HCT116 (cell line): ENCODE data around the gene OTOGL.

Experiments used
- CEBPB ChIP-seq: IDR thresholded peaks from 2 replicates; pipeline ENCODE4 v1.6.1; 2012; ENCODE audit warnings: low read depth
- EGR1 ChIP-seq: IDR thresholded peaks from 2 replicates; pipeline ENCODE4 v1.6.1; 2012; ENCODE audit warnings: low read depth
- EZH2 ChIP-seq: fragments of 200-600 bp; sonication (generic); IDR thresholded peaks from 2 replicates; pipeline ENCODE4 v1.6.1; 2017; ENCODE audit warnings: antibody characterized with exemption, mixed run types
- FOSL1 ChIP-seq: IDR thresholded peaks from 2 replicates; pipeline ENCODE4 v1.6.1; 2012; ENCODE audit warnings: low read depth
- POLR2A ChIP-seq: IDR thresholded peaks from 2 replicates; pipeline ENCODE4 v1.7.0; 2011; ENCODE audit warnings: borderline replicate concordance; ENCODE audit not compliant: insufficient read depth, insufficient read length; ENCODE audit errors: extremely low read depth
- POLR2AphosphoS5 ChIP-seq: IDR thresholded peaks from 2 replicates; pipeline ENCODE4 v1.6.1; 2011; ENCODE audit warnings: mild to moderate bottlenecking, low read depth, low read length, moderate library complexity
- RAD21 ChIP-seq: IDR thresholded peaks from 2 replicates; pipeline ENCODE4 v1.6.1; 2012; ENCODE audit warnings: low read depth, mild to moderate bottlenecking
- SRF ChIP-seq: IDR thresholded peaks from 2 replicates; pipeline ENCODE4 v1.6.1; 2012; ENCODE audit warnings: low read depth
- TCF7L2 ChIP-seq: IDR thresholded peaks from 2 replicates; pipeline ENCODE4 v1.7.0; 2011; ENCODE audit warnings: borderline replicate concordance, inconsistent platforms; ENCODE audit not compliant: insufficient read depth, insufficient read length; ENCODE audit errors: extremely low read depth
- YY1 ChIP-seq: IDR thresholded peaks from 2 replicates; pipeline ENCODE4 v1.6.1; 2011; ENCODE audit warnings: low read length, low read depth, moderate library complexity, mild to moderate bottlenecking; ENCODE audit not compliant: insufficient replicate concordance; ENCODE audit errors: extremely low read depth
- ZNF274 ChIP-seq: fragments of 200-500 bp; sonication (Bioruptor generic); IDR thresholded peaks from 2 replicates; pipeline ENCODE4 v1.6.1; 2014; ENCODE audit warnings: mild to moderate bottlenecking, low read depth, low read length, inconsistent platforms
- TF ChIP-seq, protein P1 (sequence below), 3 experiments: fragments of 200-600 bp in 1 of 3; sonication (generic) in 1 of 3; IDR thresholded peaks in 2 of 3; conservative IDR thresholded peaks in 1 of 3; 2 replicates each; pipeline ENCODE4 v1.5.1; 2012 to 2017; ENCODE audit warnings: low read depth in 2 of 3, low read length in 2 of 3, antibody characterized with exemption in 1 of 3, borderline replicate concordance in 1 of 3, control low read depth in 1 of 3, mild to moderate bottlenecking in 1 of 3, mixed read lengths in 1 of 3, mixed run types in 1 of 3, moderate library complexity in 1 of 3; ENCODE audit not compliant: insufficient read depth in 1 of 3
- TF ChIP-seq, protein P2 (sequence below): IDR thresholded peaks from 2 replicates; pipeline ENCODE4 v1.6.1; 2011; ENCODE audit warnings: mild to moderate bottlenecking, low read length, moderate library complexity; ENCODE audit not compliant: insufficient replicate concordance; ENCODE audit errors: extremely low read depth
- TF ChIP-seq, protein P3 (sequence below): IDR thresholded peaks from 2 replicates; pipeline ENCODE4 v1.6.1; 2012

DNA sequence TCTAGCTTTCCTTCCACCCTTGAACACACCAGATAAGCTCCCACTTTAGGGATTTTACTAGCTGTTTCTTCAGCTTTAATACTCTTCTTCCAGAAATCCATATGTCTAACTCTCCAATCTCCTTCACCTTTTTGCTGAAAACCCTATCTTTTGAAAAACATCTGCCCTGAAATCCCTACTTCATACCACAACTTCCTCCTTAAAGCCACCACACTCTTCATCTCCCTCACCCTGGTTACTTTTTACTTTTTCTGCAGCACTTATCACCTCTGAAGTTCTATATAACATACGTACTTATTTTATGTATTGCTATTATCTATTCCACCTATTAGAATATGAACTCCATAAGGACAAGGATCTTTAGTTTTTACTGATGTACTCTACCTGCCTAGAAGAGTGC lies 316.1 kb downstream of the OTOGL start:
- TF ChIP-seq, protein P1, sequence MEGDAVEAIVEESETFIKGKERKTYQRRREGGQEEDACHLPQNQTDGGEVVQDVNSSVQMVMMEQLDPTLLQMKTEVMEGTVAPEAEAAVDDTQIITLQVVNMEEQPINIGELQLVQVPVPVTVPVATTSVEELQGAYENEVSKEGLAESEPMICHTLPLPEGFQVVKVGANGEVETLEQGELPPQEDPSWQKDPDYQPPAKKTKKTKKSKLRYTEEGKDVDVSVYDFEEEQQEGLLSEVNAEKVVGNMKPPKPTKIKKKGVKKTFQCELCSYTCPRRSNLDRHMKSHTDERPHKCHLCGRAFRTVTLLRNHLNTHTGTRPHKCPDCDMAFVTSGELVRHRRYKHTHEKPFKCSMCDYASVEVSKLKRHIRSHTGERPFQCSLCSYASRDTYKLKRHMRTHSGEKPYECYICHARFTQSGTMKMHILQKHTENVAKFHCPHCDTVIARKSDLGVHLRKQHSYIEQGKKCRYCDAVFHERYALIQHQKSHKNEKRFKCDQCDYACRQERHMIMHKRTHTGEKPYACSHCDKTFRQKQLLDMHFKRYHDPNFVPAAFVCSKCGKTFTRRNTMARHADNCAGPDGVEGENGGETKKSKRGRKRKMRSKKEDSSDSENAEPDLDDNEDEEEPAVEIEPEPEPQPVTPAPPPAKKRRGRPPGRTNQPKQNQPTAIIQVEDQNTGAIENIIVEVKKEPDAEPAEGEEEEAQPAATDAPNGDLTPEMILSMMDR (IDR thresholded peaks at IDR 0.05 in 2 of 3, conservative IDR thresholded peaks at IDR 0.05 in 1 of 3; ENCODE audit: borderline replicate concordance in 1 of 3, insufficient read depth in 1 of 3, low read depth in 2 of 3, low read length in 2 of 3), result no peak
- no peak for TF ChIP-seq EZH2
- TF ChIP-seq CEBPB, result no peak
- TF ChIP-seq TCF7L2, result no peak
- no peak for TF ChIP-seq YY1
- TF ChIP-seq FOSL1, result no peak
- TF ChIP-seq, protein P2, sequence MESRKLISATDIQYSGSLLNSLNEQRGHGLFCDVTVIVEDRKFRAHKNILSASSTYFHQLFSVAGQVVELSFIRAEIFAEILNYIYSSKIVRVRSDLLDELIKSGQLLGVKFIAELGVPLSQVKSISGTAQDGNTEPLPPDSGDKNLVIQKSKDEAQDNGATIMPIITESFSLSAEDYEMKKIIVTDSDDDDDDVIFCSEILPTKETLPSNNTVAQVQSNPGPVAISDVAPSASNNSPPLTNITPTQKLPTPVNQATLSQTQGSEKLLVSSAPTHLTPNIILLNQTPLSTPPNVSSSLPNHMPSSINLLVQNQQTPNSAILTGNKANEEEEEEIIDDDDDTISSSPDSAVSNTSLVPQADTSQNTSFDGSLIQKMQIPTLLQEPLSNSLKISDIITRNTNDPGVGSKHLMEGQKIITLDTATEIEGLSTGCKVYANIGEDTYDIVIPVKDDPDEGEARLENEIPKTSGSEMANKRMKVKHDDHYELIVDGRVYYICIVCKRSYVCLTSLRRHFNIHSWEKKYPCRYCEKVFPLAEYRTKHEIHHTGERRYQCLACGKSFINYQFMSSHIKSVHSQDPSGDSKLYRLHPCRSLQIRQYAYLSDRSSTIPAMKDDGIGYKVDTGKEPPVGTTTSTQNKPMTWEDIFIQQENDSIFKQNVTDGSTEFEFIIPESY, result no peak
- no peak for TF ChIP-seq RAD21
- no peak for TF ChIP-seq ZNF274
- TF ChIP-seq SRF, result no peak
- TF ChIP-seq, protein P3, sequence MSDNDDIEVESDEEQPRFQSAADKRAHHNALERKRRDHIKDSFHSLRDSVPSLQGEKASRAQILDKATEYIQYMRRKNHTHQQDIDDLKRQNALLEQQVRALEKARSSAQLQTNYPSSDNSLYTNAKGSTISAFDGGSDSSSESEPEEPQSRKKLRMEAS, result no peak
- no peak for TF ChIP-seq POLR2A
- TF ChIP-seq POLR2AphosphoS5, result no peak
- no peak for TF ChIP-seq EGR1
